NB4 (cell line): Measurements from ENCODE around the gene RUVBL2.

Experiments used
- MYC ChIP-seq: IDR thresholded peaks from 2 replicates; pipeline ENCODE4 v1.6.1; 2011; ENCODE audit warnings: low read depth, low read length
- TF ChIP-seq, protein P1 (sequence below): IDR thresholded peaks from one replicate; pipeline ENCODE4 v1.5.1; 2012; ENCODE audit warnings: low read depth, low read length

DNA sequence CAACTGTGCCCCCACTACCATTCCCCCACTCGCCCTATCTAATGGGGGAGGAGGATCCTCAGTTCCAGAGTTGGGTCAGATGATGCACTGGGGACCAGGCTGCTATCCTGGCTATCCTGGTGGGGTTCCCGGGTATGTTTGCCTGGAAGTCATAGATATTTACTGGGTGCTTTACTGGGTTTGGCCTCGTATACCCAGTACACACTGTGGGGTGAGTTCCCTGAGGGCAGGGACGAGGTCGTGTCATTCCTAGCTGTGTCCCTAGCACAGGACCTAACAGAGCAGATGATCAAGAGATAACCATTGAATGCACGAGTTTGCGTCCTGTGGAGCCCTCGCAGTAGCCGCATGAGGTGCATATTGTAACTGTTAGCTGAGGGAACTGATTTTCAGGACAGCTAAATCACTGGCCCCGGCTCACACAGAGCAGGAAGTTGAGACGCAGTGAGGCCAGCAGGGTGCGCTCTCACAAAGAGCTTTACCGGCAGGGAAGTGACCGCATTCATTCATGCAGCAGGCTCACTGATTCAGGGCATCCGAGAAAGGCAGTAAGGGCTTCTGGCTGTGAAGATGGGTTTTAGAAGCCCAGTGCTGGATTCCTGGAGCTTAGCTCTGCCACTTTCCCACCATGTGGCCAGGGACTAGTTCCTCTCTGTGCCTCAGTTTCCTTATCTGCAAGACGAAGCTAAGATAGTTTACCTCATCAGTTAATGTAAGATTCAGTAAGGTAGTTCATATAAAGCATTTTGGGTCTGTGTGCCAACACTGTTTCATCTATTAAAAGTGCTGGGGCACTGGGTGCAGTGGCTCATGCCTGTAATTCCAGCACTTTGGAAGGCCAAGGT lies 6.0 kb downstream of the RUVBL2 start:
- TF ChIP-seq, protein P1, sequence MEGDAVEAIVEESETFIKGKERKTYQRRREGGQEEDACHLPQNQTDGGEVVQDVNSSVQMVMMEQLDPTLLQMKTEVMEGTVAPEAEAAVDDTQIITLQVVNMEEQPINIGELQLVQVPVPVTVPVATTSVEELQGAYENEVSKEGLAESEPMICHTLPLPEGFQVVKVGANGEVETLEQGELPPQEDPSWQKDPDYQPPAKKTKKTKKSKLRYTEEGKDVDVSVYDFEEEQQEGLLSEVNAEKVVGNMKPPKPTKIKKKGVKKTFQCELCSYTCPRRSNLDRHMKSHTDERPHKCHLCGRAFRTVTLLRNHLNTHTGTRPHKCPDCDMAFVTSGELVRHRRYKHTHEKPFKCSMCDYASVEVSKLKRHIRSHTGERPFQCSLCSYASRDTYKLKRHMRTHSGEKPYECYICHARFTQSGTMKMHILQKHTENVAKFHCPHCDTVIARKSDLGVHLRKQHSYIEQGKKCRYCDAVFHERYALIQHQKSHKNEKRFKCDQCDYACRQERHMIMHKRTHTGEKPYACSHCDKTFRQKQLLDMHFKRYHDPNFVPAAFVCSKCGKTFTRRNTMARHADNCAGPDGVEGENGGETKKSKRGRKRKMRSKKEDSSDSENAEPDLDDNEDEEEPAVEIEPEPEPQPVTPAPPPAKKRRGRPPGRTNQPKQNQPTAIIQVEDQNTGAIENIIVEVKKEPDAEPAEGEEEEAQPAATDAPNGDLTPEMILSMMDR: peak; percentile 62
- no peak for TF ChIP-seq MYC
